Activated CD4-positive, alpha-beta memory T cell treated with anti-CD3 and anti-CD28 coated beads for 36 hours (primary cell): ENCODE data around the gene KISS1R. TPM values are rescaled to one million over a fixed set of nuclear protein-coding genes. Genes with fewer than 3 reads are reported as not detected.

Experiments used
- CTCF ChIA-PET: fragments of 350-600 bp; sonication (Branson Sonifier 250); formaldehyde crosslinking; loops from one replicate; lab custom pipeline; 2021; ENCODE audit warnings: antibody characterized with exemption, inconsistent platforms; lab: Charles Lee
- POLR2A ChIA-PET: fragments of 350-600 bp; sonication (Branson Sonifier 250); formaldehyde crosslinking; loops from one replicate; lab custom pipeline; 2021; ENCODE audit warnings: antibody characterized with exemption; lab: Charles Lee
- DNase-seq: peaks from one replicate; pipeline ENCODE4 v3.0.0-alpha.2; 2020
- H3K27ac Mint-ChIP-seq: one replicate; pipeline ENCODE4 v1.8.0; 2021; ENCODE audit warnings: mixed read lengths
- H3K27me3 Mint-ChIP-seq: one replicate; pipeline ENCODE4 v1.8.0; 2021; ENCODE audit warnings: mixed read lengths
- H3K36me3 Mint-ChIP-seq: one replicate; pipeline ENCODE4 v1.8.0; 2021; ENCODE audit warnings: mixed read lengths
- H3K4me1 Mint-ChIP-seq: one replicate; pipeline ENCODE4 v1.8.0; 2021; ENCODE audit warnings: low read depth, mixed read lengths
- H3K4me3 Mint-ChIP-seq: one replicate; pipeline ENCODE4 v1.8.0; 2021; ENCODE audit warnings: mild to moderate bottlenecking, mixed read lengths
- H3K9me3 Mint-ChIP-seq: one replicate; pipeline ENCODE4 v1.8.0; 2021; ENCODE audit warnings: mixed read lengths
- intact Hi-C: fragments of 100-400 bp; cut with micrococcal nuclease; formaldehyde crosslinking; loops from one replicate; pipeline ENCODE4 v1.15.1; 2023
- total RNA-seq, 2 experiments: library from RNA; stranded (reverse); gene quantifications; one replicate each; pipeline ENCODE4 v1.2.3, GENCODE V29; 2021

The KISS1R gene
- total RNA-seq, result 10 to 100 TPM in 1 of 2 experiments, 1 to 10 TPM in 1; 9.9 to 10.6 TPM

DNA sequence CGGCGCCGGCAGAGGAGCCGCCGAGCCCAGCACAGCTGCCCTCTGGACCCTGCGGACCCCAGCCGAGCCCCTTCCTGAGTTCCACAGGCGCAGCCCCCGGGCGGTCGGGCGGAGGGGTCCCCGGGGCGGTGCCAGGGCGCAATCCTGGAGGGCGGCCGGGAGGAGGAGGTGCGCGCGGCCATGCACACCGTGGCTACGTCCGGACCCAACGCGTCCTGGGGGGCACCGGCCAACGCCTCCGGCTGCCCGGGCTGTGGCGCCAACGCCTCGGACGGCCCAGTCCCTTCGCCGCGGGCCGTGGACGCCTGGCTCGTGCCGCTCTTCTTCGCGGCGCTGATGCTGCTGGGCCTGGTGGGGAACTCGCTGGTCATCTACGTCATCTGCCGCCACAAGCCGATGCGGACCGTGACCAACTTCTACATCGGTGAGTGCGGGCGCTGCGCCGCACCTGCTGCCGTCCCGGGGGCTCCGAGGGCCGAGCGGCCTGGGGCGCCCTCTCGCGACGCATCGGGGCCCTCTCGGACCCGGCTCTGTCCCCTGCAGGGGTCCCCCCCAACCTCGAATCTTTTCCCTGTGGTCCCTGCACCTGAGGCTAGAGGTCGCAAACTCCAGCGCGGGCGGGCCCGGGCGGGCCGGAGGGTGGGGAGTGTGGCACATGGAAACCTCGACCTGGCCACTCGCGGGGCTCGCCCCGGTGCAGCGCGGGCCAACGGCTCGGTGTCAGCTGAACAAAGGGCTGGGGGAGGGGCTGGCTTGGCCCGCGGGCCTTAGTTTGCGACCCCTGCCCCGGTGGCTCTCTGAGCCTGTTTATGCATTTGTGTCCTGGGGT is at the start of gene KISS1R:
TSS of gene KISS1R (plus strand) at position 11 of the 829 bp plus-strand sequence. CDS start at position 181, 170 bp downstream.
- peak; percentile 70 for DNase-seq
- peak within 1 kb of the TSS; percentile 19 for H3K27ac Mint-ChIP-seq
- peaks cover 25% of the 10 kb centered on the region for H3K4me1 Mint-ChIP-seq
- H3K4me3 Mint-ChIP-seq, result peak within 1 kb of the TSS; percentile 72
- H3K9me3 Mint-ChIP-seq, result no peaks in the 10 kb centered on the region
- no peaks in the 10 kb centered on the region for H3K36me3 Mint-ChIP-seq
- intact Hi-C loops, result loop anchor here (10.0 kb wide), 1 partner anchor 253 kb away; the partner anchor contains the start of gene RNF126
- no peaks in the 10 kb centered on the region for H3K27me3 Mint-ChIP-seq
- POLR2A ChIA-PET, result no interaction called here
- CTCF ChIA-PET, result interaction anchor here (4.6 to 8.3 kb wide), 2 partner anchors 54 to 66 kb away, joined by 33 to 189 read pairs; partner anchors contain the start of gene WDR18

DNA sequence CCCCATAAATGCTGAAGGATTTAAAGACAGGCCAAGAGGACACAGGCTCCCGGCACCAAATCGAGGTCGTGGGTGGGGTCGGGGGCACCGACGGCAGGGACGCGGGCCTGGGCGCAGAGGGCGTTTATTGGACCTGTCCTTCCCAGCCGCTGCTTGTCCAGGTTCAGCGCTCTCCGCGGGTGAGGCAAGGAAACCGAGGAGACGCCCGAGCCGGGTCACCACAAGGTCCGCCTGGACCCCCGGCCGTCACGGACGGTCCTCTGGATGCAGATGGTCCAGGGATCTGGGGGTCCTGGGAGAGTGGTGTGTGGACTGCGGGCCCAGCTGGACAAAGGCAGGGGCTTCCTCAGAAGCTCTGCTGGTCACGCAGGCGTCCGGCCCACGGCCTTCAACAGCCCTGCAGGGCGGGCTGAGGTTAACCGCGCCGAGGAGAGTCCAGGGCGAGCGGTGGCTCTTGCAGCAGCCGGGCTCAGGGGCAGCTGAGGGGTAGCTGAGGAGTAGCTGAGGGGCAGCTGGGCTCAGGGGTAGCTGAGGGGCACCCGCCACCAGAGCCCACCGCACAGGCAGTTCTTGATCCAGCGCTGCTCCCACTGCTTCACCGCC is 49.2 kb upstream of the KISS1R start:
- CTCF ChIA-PET, result interaction anchor here (0.6 to 1.1 kb wide), 2 partner anchors 95 to 401 kb away, joined by 3 to 4 read pairs; partner anchors contain the start of gene CIRBP
- POLR2A ChIA-PET, result no interaction called here
- Mint-ChIP-seq H3K27ac (no peak overlapping the region), H3K9me3 (no peaks in the 10 kb centered on the region), H3K4me3 (no peak overlapping the region), H3K36me3 (peaks cover 7% of the 10 kb centered on the region), H3K4me1 (peaks cover 17% of the 10 kb centered on the region), H3K27me3 (no peaks in the 10 kb centered on the region)
- DNase-seq, result no peak
- intact Hi-C loops, result no loop called here

DNA sequence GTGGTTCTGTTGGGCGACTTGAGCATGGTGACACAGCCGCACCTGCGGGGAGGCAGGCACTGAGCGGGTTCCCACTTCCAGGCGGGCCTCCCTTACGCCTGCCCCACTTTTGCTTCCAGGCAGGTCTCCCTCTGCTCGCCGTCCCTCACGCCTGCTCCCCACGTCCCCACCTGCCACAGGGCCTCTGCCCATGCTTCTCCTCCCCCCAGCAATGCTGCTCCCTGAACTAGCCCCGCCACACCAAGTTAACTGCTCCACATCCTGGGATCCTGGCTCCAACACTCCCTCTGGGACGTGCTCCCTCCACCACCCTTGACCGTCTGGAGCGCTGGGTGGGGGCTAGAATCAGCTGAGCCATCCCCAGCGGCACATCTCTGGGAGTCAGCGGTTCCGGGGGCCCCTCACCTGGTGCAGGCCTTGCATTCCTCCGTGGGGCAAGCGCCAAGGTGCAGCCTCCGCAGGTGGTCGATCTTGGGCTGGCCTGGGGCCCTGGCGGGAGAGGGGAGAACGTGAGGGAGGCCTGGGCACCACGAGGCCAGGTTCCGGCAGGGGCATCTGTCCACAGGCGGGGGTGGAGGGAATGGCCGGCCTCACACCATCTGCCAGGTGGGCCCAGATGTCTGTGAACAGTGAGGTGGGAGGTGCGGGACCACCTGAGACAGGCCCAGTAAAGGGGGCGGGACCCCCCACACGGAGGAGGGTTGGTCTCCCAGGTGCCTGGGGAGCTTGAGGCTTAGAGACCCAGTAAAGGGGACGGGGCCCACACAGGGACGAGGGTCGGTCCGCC is 48.5 kb upstream of the KISS1R start:
- Mint-ChIP-seq H3K4me1 (peaks cover 12% of the 10 kb centered on the region), H3K9me3 (no peaks in the 10 kb centered on the region), H3K27ac (no peak overlapping the region), H3K4me3 (no peak overlapping the region), H3K36me3 (peaks cover 7% of the 10 kb centered on the region), H3K27me3 (no peaks in the 10 kb centered on the region)
- CTCF ChIA-PET, result interaction anchor here (0.6 kb wide), 1 partner anchor 95 kb away, joined by 3 read pairs; no protein-coding TSS in a partner anchor
- POLR2A ChIA-PET, result no interaction called here
- no peak for DNase-seq
- intact Hi-C loops, result no loop called here

DNA sequence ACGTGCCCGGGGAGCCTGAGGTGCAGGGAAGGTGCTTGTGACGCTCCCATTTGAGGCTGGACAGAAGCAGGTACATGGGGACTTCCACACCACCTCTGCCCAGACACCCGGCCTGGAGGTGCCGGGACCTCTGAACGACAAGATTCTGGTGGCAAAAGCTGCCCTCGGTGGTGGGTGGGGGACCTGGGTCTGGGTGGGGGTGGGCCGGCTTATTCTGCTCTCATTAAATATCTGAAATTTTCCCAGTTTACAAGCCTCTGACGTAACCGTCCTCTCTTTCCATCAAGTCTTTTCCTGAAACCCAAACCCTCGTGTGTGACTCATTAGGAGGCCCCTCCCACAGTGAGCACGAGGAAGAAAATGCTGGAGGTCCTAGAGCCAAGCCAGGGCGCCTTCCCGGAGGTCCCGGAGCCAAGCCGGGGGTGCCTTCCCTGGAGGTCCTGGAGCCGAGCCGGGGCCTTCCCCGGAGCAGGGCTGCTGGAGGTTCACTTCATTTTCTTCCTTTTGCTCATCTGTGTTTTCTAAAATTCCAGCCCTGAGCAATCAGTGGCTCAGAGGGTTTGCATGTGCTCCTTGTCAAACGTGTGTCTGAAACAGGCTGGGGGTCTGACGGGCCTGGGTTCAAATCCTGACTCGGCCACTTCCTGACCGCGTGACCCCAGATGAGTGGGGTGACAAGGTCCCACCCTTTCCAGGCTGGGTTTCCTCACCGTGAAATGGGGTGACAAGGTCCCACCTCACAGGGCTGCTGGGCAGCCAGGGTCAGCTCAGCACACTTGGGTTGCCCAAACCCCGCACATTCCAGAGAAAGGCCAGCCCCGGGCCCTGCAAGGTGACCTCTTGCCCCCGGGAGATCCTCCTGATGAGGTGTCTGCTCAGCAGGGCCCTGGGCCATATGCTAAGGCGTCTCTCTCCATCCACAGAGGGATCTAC is 47.6 kb upstream of the KISS1R start:
- ChIA-PET CTCF (no interaction called here), POLR2A (no interaction called here)
- Mint-ChIP-seq H3K4me3 (no peak overlapping the region), H3K9me3 (no peaks in the 10 kb centered on the region), H3K36me3 (peaks cover 7% of the 10 kb centered on the region), H3K27me3 (no peaks in the 10 kb centered on the region), H3K4me1 (peaks cover 9% of the 10 kb centered on the region), H3K27ac (no peak overlapping the region)
- DNase-seq, result no peak
- intact Hi-C loops, result no loop called here

DNA sequence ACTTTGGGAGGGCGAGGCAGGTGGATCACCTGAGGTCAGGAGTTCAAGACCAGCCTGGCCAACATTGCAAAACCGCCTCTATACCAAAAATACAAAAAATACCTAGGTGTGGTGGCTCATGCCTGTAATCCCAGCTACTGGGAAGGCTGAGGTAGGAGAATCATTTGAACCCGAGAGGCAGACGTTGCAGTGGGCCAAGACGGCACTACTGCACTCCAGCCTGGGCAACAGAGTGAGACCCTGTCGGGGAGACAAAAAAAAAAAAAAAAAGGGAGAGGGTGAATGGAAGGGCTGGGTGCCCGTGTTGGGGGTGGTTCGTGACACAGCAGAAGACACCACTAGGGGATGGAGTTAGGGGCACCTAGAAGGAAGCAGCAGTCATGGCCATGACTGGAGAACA is 46.8 kb upstream of the KISS1R start:
- Mint-ChIP-seq H3K27me3 (no peaks in the 10 kb centered on the region), H3K27ac (no peak overlapping the region), H3K4me1 (peaks cover 9% of the 10 kb centered on the region), H3K9me3 (no peaks in the 10 kb centered on the region), H3K4me3 (no peak overlapping the region), H3K36me3 (peaks cover 7% of the 10 kb centered on the region)
- CTCF ChIA-PET, result no interaction called here
- intact Hi-C loops, result no loop called here
- POLR2A ChIA-PET, result no interaction called here
- DNase-seq, result no peak

DNA sequence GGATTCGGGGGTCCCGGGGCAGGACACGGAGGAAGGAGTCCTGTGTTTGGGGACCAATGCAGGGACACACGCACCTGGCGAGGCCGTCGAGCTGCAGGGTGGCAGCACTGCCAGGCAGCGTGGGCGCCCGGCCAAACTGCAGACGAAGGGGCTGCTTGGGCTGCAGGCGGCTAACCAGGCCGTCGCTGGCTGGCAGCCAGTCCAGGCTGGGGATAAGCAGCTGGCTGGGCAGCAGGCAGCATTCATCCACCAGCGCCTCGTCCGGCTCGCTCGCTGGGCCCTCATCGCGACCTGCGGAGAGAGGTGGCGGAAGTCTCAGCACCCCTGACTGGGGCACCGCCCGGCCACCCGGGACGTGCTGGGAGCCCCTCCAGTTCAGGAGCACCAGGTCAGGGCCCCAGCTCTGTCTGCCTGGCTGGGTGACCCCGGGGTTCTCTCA is 46.2 kb upstream of the KISS1R start:
- ChIA-PET CTCF (no interaction called here), POLR2A (no interaction called here)
- H3K4me1 Mint-ChIP-seq, result peaks cover 9% of the 10 kb centered on the region
- no peak for DNase-seq
- no peaks in the 10 kb centered on the region for H3K9me3 Mint-ChIP-seq
- intact Hi-C loops, result no loop called here
- H3K4me3 Mint-ChIP-seq, result no peak overlapping the region
- peaks cover 9% of the 10 kb centered on the region for H3K36me3 Mint-ChIP-seq
- H3K27ac Mint-ChIP-seq, result no peak overlapping the region
- no peaks in the 10 kb centered on the region for H3K27me3 Mint-ChIP-seq

DNA sequence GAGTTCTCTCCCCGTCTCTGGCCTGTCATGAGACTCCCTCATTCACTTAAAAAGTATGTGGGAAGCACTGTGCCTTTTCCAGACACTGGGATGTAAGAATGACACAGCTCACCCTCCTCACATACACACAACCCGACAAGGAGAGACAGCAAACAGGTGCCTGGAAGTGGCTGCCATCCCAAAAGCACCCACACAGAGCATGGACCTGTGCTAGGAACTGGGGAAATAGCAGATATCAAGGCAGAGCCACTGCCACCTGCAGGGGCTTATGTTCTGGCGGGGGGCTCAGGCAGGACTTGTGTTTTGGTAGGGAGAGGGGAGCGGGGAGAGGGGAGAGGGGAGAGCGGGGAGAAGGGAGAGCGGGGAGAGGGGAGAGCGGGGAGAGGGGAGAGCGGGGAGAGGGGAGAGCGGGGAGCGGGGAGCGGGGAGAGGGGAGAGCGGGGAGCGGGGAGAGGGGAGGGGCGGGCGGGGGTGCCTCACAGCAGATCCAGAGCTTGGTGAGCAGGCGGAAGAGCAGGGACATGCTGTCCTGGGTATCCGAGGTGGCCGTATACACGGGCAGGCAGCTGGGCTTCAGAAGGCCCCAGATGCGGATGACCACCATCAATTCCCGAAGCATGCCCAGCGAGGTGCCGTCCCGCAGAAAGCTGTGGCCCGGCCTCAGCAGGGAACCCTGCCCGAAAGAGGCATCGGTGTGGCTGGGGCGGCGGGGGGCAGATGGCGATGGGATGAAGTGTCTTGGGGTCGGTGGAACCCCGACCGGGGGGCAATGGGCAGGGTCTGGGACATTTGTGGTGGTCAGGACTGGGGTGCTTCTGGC is 45.5 kb upstream of the KISS1R start:
- DNase-seq, result no peak
- CTCF ChIA-PET, result interaction anchor here (0.8 to 1.2 kb wide), 2 partner anchors 8 to 50 kb away, joined by 3 to 4 read pairs; no protein-coding TSS in a partner anchor
- Mint-ChIP-seq H3K27ac (peak overlapping the region; percentile 42), H3K4me3 (no peak overlapping the region), H3K36me3 (peaks cover 9% of the 10 kb centered on the region), H3K9me3 (no peaks in the 10 kb centered on the region), H3K4me1 (peaks cover 9% of the 10 kb centered on the region), H3K27me3 (no peaks in the 10 kb centered on the region)
- POLR2A ChIA-PET, result no interaction called here
- intact Hi-C loops, result loop anchor here (2.0 kb wide), 1 partner anchor 21 kb away; the partner anchor contains the start of genes MED16 and RNU6-9

DNA sequence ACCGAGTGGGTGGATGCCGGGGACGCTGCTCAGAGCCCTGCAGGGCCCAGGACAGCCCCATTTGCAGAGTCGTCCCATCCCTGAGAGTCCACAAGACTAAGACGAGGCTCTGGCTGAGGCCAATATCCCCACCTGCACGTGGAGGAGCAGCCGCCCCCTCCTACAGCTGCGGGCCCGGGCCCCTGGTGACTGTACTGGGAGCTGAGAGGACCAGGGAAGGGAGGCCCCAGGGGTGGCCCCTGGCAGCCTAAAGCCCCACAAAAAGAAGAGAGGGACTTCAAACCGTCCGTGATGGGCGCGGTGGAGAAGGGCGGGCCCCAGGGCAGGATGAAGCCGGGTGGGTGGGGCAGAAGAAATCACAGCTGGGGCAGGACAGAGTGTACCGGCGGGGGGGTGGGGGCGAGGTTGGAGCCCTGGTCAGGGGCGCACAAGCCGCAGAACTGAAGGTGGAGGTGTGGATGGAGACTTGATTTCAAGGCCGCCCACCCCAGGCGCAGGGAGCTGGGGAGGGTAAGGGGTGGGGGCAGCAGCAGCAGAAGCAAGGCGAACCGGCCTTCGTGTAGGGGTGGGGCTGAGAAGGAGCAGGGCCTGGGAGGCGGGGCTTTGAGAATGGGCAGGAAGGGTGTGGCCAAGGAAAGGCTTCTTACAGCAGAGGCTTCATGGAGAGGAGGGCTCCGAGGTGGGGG is 44.7 kb upstream of the KISS1R start:
- Mint-ChIP-seq H3K27me3 (no peaks in the 10 kb centered on the region), H3K9me3 (no peaks in the 10 kb centered on the region), H3K4me1 (peaks cover 9% of the 10 kb centered on the region), H3K4me3 (peak overlapping the region; percentile 51), H3K36me3 (peaks cover 7% of the 10 kb centered on the region), H3K27ac (peak overlapping the region; percentile 62)
- peak; percentile 88 for DNase-seq
- intact Hi-C loops, result loop anchor here (2.0 kb wide), 1 partner anchor 20 kb away; the partner anchor contains the start of genes MED16 and RNU6-9
- POLR2A ChIA-PET, result no interaction called here
- CTCF ChIA-PET, result interaction anchor here (0.8 to 1.2 kb wide), 2 partner anchors 9 to 49 kb away, joined by 3 to 4 read pairs; no protein-coding TSS in a partner anchor

DNA sequence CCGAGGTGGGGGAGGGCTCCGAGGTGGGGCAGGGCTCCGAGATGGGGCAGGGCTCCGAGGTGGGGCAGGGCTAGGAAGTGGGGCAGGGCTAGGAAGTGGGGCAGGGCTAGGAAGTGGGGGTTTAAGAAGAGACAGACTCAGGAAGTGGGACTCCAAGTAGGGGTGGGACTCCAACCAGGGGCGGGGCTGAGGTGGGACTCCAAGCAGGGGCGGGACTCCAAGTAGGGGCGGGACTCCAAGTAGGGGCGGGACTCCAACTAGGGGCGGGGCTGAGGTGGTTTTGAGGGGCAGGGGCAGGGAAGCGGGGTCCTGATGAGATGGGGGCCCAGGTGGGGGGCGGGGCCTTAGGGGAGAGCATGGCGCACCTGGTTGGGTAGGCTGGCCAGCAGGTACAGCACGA is 44.0 kb upstream of the KISS1R start:
- H3K9me3 Mint-ChIP-seq, result no peaks in the 10 kb centered on the region

More for the DNA sequence above, 44.0 kb upstream of the KISS1R start:
- ChIA-PET CTCF (interaction anchor here (1.2 kb wide), 1 partner anchor 49 kb away, joined by 4 read pairs; no protein-coding TSS in a partner anchor), POLR2A (interaction anchor here (1.4 kb wide), 1 partner anchor 31 kb away, joined by 3 read pairs; no protein-coding TSS in a partner anchor)
- H3K27me3 Mint-ChIP-seq, result no peaks in the 10 kb centered on the region
- DNase-seq, result peak; percentile 83
- peaks cover 5% of the 10 kb centered on the region for H3K36me3 Mint-ChIP-seq
- no peak overlapping the region for H3K27ac Mint-ChIP-seq
- intact Hi-C loops, result loop anchor here (2.0 kb wide), 1 partner anchor 20 kb away; the partner anchor contains the start of genes MED16 and RNU6-9
- H3K4me1 Mint-ChIP-seq, result peaks cover 9% of the 10 kb centered on the region
- H3K4me3 Mint-ChIP-seq, result no peak overlapping the region
